WTC11 (cell line): ENCODE results near the gene APOBEC3F. TPM values are rescaled to one million over a fixed set of nuclear protein-coding genes. Genes with fewer than 3 reads are reported as not detected.
A peak's percentile ranks its signal among the peaks of the same experiment; 100 is the strongest.
"Not testable (repeated sequence)": the region's sequence is repeated elsewhere in the genome, so short reads cannot be mapped to it uniquely, and the experiment has no call there.

Experiments
- ATAC-seq: fragments of 200-7000 bp; cut with Tn5 transposase; 2 replicates; pipeline ENCODE4 v1.10.0; 2021; ENCODE audit warnings: mild to moderate bottlenecking, moderate library complexity
- CTCF ChIA-PET: fragments of 300-600 bp; sonication (Branson Sonifier 250); formaldehyde crosslinking; loops from one replicate; lab custom pipeline; 2021; ENCODE audit warnings: antibody characterized with exemption; lab: Charles Lee
- POLR2A ChIA-PET: fragments of 350-600 bp; sonication (Branson Sonifier 250); formaldehyde crosslinking; loops from one replicate; lab custom pipeline; 2021; ENCODE audit warnings: antibody characterized with exemption; lab: Charles Lee
- DNase-seq: peaks from one replicate; pipeline ENCODE4 v3.0.0; 2021; ENCODE audit warnings: low spot score
- H3K27ac Mint-ChIP-seq: 2 replicates; pipeline ENCODE4 v1.8.0; 2021; ENCODE audit warnings: mixed read lengths
- H3K27me3 Mint-ChIP-seq: 2 replicates; pipeline ENCODE4 v1.8.0; 2021; ENCODE audit warnings: low read depth, mild to moderate bottlenecking, moderate library complexity, mixed read lengths
- H3K36me3 Mint-ChIP-seq: 2 replicates; pipeline ENCODE4 v1.8.0; 2021; ENCODE audit warnings: mixed read lengths
- H3K4me1 Mint-ChIP-seq: 2 replicates; pipeline ENCODE4 v1.8.0; 2022; ENCODE audit warnings: mixed read lengths
- H3K4me3 Mint-ChIP-seq: 2 replicates; pipeline ENCODE4 v1.8.0; 2021; ENCODE audit warnings: mild to moderate bottlenecking, moderate library complexity, mixed read lengths
- H3K9me3 Mint-ChIP-seq: 2 replicates; pipeline ENCODE4 v1.8.0; 2021; ENCODE audit warnings: mixed read lengths
- GRHL2 ChIP-seq: fragments of 250-450 bp; sonication (Bioruptor Pico); IDR thresholded peaks from 2 replicates; pipeline ENCODE4 v1.8.0; 2022; ENCODE audit warnings: mild to moderate bottlenecking, moderate library complexity; ENCODE audit not compliant: insufficient replicate concordance, severe bottlenecking
- HMGA2 ChIP-seq: fragments of 250-450 bp; sonication (Bioruptor Pico); IDR thresholded peaks from 2 replicates; pipeline ENCODE4 v1.4.0; 2021; ENCODE audit warnings: mild to moderate bottlenecking, moderate library complexity
- NFE2L1 ChIP-seq: sonication (generic); formaldehyde crosslinking; IDR thresholded peaks from 2 replicates; pipeline ENCODE4 v1.8.1; 2023; ENCODE audit warnings: missing genetic modification reagents
- SP1 ChIP-seq: sonication (generic); formaldehyde crosslinking; conservative IDR thresholded peaks from 2 replicates; pipeline ENCODE4 v1.8.1; 2022; ENCODE audit warnings: missing genetic modification reagents
- TP53 ChIP-seq: sonication (generic); formaldehyde crosslinking; IDR thresholded peaks from 2 replicates; pipeline ENCODE4 v1.8.1; 2023; ENCODE audit warnings: mild to moderate bottlenecking, missing genetic modification reagents
- total RNA-seq: library from RNA; stranded (reverse); gene quantifications from 3 replicates; pipeline ENCODE4 v1.2.3, GENCODE V29; 2021
- TF ChIP-seq, protein P1 (sequence below): sonication (generic); formaldehyde crosslinking; IDR thresholded peaks from 2 replicates; pipeline ENCODE4 v1.8.0; 2022; ENCODE audit warnings: mild to moderate bottlenecking, missing genetic modification reagents
- TF ChIP-seq, protein P2 (sequence below): sonication (generic); formaldehyde crosslinking; IDR thresholded peaks from 2 replicates; pipeline ENCODE4 v1.8.1; 2022; ENCODE audit warnings: low read depth, mild to moderate bottlenecking, moderate library complexity, missing genetic modification reagents, borderline replicate concordance
- TF ChIP-seq, protein P3 (sequence below): fragments of 200-600 bp; IDR thresholded peaks from 2 replicates; pipeline ENCODE4 v1.8.0; 2022; ENCODE audit warnings: antibody characterized with exemption
- TF ChIP-seq, protein P4 (sequence below): sonication (generic); formaldehyde crosslinking; IDR thresholded peaks from 2 replicates; pipeline ENCODE4 v1.8.1; 2023; ENCODE audit warnings: mild to moderate bottlenecking, moderate library complexity, missing genetic modification reagents
- TF ChIP-seq, protein P5 (sequence below): fragments of 250-450 bp; sonication (Bioruptor Pico); conservative IDR thresholded peaks from 2 replicates; pipeline ENCODE4 v1.9.0; 2021; ENCODE audit warnings: mild to moderate bottlenecking
- TF ChIP-seq, protein P6 (sequence below): sonication (generic); formaldehyde crosslinking; conservative IDR thresholded peaks from 2 replicates; pipeline ENCODE4 v1.8.1; 2023; ENCODE audit warnings: mild to moderate bottlenecking, low read depth, missing genetic modification reagents, moderate library complexity
- TF ChIP-seq, protein P7 (sequence below): sonication (generic); formaldehyde crosslinking; conservative IDR thresholded peaks from 2 replicates; pipeline ENCODE4 v1.8.1; 2022; ENCODE audit warnings: mild to moderate bottlenecking, missing genetic modification reagents

Gene APOBEC3F
- total RNA-seq, 1 experiment from 2014 or later, result 8.7 TPM

DNA sequence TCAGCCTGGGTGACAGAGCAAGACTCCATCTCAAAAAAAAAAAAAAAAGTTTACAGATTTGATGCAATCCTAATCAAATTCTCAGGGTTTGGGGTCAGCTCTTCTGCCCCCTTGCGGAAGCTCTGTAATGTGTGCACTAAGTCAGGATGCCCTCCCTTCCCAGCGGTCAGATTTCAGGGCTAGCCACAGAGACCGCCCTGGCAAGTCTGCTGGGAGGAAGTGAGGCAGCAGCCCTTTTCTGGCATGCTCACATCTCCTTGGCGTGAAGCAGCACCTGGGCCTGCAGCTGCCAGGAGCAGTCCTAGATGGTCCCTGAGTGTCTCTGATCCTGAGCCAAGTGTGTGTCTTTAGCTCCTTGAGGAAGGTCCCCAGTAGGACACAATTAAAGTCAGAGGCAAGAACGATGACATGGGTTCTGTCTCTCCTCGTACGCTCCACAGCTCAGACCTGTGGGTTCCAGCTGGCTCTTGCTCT lies 37.5 kb upstream of the APOBEC3F start (continued):
- TF ChIP-seq, protein P1, sequence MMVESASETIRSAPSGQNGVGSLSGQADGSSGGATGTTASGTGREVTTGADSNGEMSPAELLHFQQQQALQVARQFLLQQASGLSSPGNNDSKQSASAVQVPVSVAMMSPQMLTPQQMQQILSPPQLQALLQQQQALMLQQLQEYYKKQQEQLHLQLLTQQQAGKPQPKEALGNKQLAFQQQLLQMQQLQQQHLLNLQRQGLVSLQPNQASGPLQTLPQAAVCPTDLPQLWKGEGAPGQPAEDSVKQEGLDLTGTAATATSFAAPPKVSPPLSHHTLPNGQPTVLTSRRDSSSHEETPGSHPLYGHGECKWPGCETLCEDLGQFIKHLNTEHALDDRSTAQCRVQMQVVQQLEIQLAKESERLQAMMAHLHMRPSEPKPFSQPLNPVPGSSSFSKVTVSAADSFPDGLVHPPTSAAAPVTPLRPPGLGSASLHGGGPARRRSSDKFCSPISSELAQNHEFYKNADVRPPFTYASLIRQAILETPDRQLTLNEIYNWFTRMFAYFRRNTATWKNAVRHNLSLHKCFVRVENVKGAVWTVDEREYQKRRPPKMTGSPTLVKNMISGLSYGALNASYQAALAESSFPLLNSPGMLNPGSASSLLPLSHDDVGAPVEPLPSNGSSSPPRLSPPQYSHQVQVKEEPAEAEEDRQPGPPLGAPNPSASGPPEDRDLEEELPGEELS (CRISPR knock-in tag), result no peak
- TF ChIP-seq, protein P2, sequence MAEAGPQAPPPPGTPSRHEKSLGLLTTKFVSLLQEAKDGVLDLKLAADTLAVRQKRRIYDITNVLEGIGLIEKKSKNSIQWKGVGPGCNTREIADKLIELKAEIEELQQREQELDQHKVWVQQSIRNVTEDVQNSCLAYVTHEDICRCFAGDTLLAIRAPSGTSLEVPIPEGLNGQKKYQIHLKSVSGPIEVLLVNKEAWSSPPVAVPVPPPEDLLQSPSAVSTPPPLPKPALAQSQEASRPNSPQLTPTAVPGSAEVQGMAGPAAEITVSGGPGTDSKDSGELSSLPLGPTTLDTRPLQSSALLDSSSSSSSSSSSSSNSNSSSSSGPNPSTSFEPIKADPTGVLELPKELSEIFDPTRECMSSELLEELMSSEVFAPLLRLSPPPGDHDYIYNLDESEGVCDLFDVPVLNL, result no peak
- TF ChIP-seq GRHL2 (no peak), NFE2L1 (no peak), TP53 (CRISPR knock-in tag) (no peak), SP1 (no peak)
- TF ChIP-seq, protein P3, sequence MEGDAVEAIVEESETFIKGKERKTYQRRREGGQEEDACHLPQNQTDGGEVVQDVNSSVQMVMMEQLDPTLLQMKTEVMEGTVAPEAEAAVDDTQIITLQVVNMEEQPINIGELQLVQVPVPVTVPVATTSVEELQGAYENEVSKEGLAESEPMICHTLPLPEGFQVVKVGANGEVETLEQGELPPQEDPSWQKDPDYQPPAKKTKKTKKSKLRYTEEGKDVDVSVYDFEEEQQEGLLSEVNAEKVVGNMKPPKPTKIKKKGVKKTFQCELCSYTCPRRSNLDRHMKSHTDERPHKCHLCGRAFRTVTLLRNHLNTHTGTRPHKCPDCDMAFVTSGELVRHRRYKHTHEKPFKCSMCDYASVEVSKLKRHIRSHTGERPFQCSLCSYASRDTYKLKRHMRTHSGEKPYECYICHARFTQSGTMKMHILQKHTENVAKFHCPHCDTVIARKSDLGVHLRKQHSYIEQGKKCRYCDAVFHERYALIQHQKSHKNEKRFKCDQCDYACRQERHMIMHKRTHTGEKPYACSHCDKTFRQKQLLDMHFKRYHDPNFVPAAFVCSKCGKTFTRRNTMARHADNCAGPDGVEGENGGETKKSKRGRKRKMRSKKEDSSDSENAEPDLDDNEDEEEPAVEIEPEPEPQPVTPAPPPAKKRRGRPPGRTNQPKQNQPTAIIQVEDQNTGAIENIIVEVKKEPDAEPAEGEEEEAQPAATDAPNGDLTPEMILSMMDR, result peak; percentile 73
- TF ChIP-seq, protein P4, sequence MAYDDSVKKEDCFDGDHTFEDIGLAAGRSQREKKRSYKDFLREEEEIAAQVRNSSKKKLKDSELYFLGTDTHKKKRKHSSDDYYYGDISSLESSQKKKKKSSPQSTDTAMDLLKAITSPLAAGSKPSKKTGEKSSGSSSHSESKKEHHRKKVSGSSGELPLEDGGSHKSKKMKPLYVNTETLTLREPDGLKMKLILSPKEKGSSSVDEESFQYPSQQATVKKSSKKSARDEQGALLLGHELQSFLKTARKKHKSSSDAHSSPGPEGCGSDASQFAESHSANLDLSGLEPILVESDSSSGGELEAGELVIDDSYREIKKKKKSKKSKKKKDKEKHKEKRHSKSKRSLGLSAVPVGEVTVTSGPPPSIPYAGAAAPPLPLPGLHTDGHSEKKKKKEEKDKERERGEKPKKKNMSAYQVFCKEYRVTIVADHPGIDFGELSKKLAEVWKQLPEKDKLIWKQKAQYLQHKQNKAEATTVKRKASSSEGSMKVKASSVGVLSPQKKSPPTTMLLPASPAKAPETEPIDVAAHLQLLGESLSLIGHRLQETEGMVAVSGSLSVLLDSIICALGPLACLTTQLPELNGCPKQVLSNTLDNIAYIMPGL (CRISPR knock-in tag), result 0 out of 2 replicates have a peak, but pooled peaks have one; percentile 24
- TF ChIP-seq, protein P5, sequence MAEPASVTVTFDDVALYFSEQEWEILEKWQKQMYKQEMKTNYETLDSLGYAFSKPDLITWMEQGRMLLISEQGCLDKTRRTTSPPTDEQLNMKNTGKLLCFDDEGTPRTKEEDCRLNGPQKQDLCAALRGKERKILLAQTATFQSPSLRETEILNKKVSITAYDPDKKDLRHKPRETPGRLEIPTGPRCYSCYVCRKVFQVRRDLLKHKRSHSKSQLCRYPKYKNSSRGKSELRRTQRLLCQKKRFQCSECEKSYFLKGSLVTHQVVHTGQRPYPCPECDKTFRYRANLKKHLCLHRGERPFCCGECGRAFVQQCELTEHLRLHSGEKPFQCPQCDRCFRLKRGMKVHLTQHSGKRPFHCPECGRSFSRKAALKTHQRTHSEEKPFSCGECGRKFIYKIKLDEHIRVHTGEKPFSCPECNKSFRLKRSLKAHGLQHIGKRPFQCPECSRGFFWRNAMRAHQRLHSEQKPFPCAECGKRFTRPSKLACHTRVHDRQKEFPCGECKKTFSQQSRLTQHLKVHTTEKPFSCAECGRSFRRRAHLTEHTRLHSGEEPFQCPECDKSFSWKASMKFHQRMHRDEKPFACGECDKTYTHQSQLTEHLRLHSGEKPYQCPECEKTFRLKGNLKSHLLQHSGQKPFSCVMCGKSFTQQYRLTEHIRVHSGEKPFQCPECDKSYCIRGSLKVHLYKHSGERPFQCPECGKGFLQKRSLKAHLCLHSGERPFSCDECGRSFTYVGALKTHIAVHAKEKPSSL, result no peak
- TF ChIP-seq, protein P6, sequence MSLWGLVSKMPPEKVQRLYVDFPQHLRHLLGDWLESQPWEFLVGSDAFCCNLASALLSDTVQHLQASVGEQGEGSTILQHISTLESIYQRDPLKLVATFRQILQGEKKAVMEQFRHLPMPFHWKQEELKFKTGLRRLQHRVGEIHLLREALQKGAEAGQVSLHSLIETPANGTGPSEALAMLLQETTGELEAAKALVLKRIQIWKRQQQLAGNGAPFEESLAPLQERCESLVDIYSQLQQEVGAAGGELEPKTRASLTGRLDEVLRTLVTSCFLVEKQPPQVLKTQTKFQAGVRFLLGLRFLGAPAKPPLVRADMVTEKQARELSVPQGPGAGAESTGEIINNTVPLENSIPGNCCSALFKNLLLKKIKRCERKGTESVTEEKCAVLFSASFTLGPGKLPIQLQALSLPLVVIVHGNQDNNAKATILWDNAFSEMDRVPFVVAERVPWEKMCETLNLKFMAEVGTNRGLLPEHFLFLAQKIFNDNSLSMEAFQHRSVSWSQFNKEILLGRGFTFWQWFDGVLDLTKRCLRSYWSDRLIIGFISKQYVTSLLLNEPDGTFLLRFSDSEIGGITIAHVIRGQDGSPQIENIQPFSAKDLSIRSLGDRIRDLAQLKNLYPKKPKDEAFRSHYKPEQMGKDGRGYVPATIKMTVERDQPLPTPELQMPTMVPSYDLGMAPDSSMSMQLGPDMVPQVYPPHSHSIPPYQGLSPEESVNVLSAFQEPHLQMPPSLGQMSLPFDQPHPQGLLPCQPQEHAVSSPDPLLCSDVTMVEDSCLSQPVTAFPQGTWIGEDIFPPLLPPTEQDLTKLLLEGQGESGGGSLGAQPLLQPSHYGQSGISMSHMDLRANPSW (CRISPR knock-in tag), result no peak

DNA sequence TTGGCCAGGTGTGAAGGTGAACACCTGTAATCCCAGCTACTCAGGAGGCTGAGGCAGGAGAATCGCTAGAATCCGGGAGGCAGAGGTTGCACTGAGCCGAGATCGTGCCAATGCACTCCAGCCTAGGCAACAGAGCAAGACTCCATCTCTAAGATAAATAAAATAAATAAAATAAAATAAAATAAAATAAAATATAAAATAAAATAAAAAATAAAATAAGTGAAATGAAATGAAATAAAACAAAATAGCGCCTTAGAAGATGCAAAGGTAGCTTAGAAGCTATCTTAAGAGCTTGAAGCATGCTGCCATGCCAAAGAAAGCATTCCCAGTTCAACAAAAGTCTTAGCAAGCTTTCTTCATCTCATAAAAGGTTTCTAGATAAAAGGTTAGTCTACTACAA lies 33.5 kb upstream of the APOBEC3F start:
- ATAC-seq, result no peak
- no peaks in the 10 kb centered on the region; the same call in 1 of the 2 replicates for H3K27me3 Mint-ChIP-seq
- no peak for DNase-seq
- no peak overlapping the region for H3K4me3 Mint-ChIP-seq
- H3K36me3 Mint-ChIP-seq, result no peaks in the 10 kb centered on the region
- ChIA-PET CTCF (interaction anchor here (0.7 to 1.1 kb wide), 2 partner anchors 33 to 91 kb away, joined by 3 read pairs; no protein-coding TSS in a partner anchor), POLR2A (interaction anchor here (0.8 kb wide), 1 partner anchor 10 kb away, joined by 3 read pairs; no protein-coding TSS in a partner anchor)
- peaks cover 14% of the 10 kb centered on the region for H3K4me1 Mint-ChIP-seq
- peaks cover 5% of the 10 kb centered on the region; the same call in 1 of the 2 replicates for H3K9me3 Mint-ChIP-seq
- H3K27ac Mint-ChIP-seq, result no peak overlapping the region
- TF ChIP-seq HMGA2, result peak; percentile 91
- TF ChIP-seq, protein P7, sequence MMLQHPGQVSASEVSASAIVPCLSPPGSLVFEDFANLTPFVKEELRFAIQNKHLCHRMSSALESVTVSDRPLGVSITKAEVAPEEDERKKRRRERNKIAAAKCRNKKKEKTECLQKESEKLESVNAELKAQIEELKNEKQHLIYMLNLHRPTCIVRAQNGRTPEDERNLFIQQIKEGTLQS, result no peak
- TF ChIP-seq, all 79 proteins: peak for 1

DNA sequence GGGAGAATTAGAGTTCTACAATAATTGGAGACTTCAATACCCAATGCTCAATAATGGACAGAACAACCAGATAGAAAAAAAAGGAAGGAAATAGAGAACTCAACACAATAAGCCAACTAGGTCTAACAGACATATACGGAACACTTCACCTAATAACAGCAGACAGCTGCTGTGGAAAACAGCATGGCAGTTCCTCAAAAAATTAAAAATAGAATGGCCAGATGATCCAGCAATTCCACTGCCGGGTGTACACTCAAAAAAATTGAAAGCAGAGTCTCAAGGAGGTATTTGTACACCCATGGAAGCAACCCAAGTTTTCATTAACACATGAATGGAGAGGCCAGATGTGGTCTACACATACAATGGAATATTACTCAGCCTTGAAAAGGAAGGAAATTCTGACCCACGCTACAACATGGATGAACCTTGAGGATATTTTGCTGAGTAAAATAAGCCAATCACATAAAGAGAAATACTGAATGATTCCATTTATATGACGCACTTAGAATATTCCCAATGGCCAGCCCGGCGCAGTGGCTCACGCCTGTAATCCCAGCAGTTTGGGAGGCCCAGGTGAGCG lies 32.3 kb upstream of the APOBEC3F start:
- CTCF ChIA-PET, H3K36me3 Mint-ChIP-seq, H3K27me3 Mint-ChIP-seq, H3K4me3 Mint-ChIP-seq, DNase-seq, H3K9me3 Mint-ChIP-seq, ATAC-seq, H3K27ac Mint-ChIP-seq: not testable (repeated sequence)
- POLR2A ChIA-PET, result interaction anchor here (0.6 kb wide), 1 partner anchor 131 kb away, joined by 5 read pairs; no protein-coding TSS in a partner anchor
- peaks cover 19% of the 10 kb centered on the region for H3K4me1 Mint-ChIP-seq
